IMR-90 (cell line): ENCODE results near the gene IFIH1. TPM values are rescaled to one million over a fixed set of nuclear protein-coding genes. Genes with fewer than 3 reads are reported as not detected.

Source experiments
- ATAC-seq: fragments of 200-7000 bp; cut with Tn5 transposase; 2 replicates; pipeline ENCODE4 v1.9.1; 2020; ENCODE audit warnings: low read depth, mild to moderate bottlenecking, moderate library complexity
- BruUV-seq: library from RNA; stranded (reverse); fragments of 400-500 nt; replicated peaks from 2 replicates; lab custom pipeline; 2021; lab: Mats Ljungman, UMichigan
- CTCF ChIA-PET: fragments of 300-600 bp; formaldehyde crosslinking; extraction: SDS; loops from one replicate; lab custom pipeline; 2021; ENCODE audit warnings: antibody characterized with exemption; lab: Yijun Ruan, JAX
- POLR2A ChIA-PET: fragments of 300-600 bp; sonication (Branson Sonifier 250); formaldehyde crosslinking; loops from one replicate; lab custom pipeline; 2022; ENCODE audit warnings: antibody characterized with exemption; ENCODE audit not compliant: unreplicated experiment; lab: Charles Lee
- DNase-seq: peaks from one replicate; pipeline ENCODE4 v3.0.0; 2013
- H2AFZ ChIP-seq: replicated peaks from 2 replicates; pipeline ENCODE3; 2013; ENCODE audit warnings: low read length, mild to moderate bottlenecking; ENCODE audit not compliant: poor library complexity
- H2AK5ac ChIP-seq: 2 replicates; pipeline ENCODE4 v1.6.1; 2013; ENCODE audit warnings: low read depth, low read length, inconsistent platforms
- H2AK9ac ChIP-seq: replicated peaks from 2 replicates; pipeline ENCODE3; 2013; ENCODE audit warnings: mild to moderate bottlenecking, low read depth, low read length, moderate library complexity; ENCODE audit not compliant: poor library complexity
- H2BK120ac ChIP-seq: 2 replicates; pipeline ENCODE4 v1.6.1; 2013; ENCODE audit warnings: low read depth, low read length, inconsistent platforms
- H2BK15ac ChIP-seq: 3 replicates; pipeline ENCODE4 v1.6.1; 2013; ENCODE audit warnings: low read depth, low read length, inconsistent platforms
- H2BK20ac ChIP-seq: 2 replicates; pipeline ENCODE4 v1.6.1; 2013; ENCODE audit warnings: low read depth, mild to moderate bottlenecking, inconsistent platforms, low read length, moderate library complexity
- H2BK5ac ChIP-seq: 2 replicates; pipeline ENCODE4 v1.6.1; 2013; ENCODE audit warnings: mild to moderate bottlenecking, low read depth, low read length, inconsistent platforms; ENCODE audit not compliant: poor library complexity, severe bottlenecking
- H3K14ac ChIP-seq: replicated peaks from 2 replicates; pipeline ENCODE4 v1.6.1; 2013; ENCODE audit warnings: low read depth, low read length, inconsistent platforms
- H3K18ac ChIP-seq: 2 replicates; pipeline ENCODE4 v1.6.1; 2013; ENCODE audit warnings: low read depth, low read length, control low read depth
- H3K23ac ChIP-seq: 2 replicates; pipeline ENCODE4 v1.6.1; 2013; ENCODE audit warnings: low read depth, low read length, inconsistent platforms
- H3K27ac ChIP-seq: 2 replicates; pipeline ENCODE4 v1.5.1; 2013; ENCODE audit warnings: mild to moderate bottlenecking, control low read depth, low read length; ENCODE audit not compliant: insufficient read depth
- H3K27me3 ChIP-seq: 2 replicates; pipeline ENCODE4 v1.6.1; 2013; ENCODE audit warnings: low read length; ENCODE audit not compliant: control insufficient read depth, insufficient read depth
- H3K36me3 ChIP-seq: 2 replicates; pipeline ENCODE4 v1.6.1; 2013; ENCODE audit warnings: low read length, mixed read lengths; ENCODE audit not compliant: control insufficient read depth, insufficient read depth
- H3K4ac ChIP-seq: 2 replicates; pipeline ENCODE4 v1.6.1; 2013; ENCODE audit warnings: low read depth, low read length, inconsistent platforms
- H3K4me1 ChIP-seq: 2 replicates; pipeline ENCODE4 v1.6.1; 2013; ENCODE audit warnings: low read length, mixed read lengths; ENCODE audit not compliant: control insufficient read depth, insufficient read depth
- H3K4me2 ChIP-seq: 2 replicates; pipeline ENCODE4 v1.6.1; 2013; ENCODE audit warnings: low read depth, mild to moderate bottlenecking, control low read depth, low read length, moderate library complexity
- H3K4me3 ChIP-seq: 2 replicates; pipeline ENCODE4 v1.5.1; 2013; ENCODE audit warnings: low read depth, mild to moderate bottlenecking, control low read depth, low read length, moderate library complexity; ENCODE audit not compliant: insufficient read depth
- H3K56ac ChIP-seq: 2 replicates; pipeline ENCODE4 v1.6.1; 2013; ENCODE audit warnings: low read length, inconsistent platforms; ENCODE audit not compliant: insufficient read depth; ENCODE audit errors: extremely low read depth
- H3K79me1 ChIP-seq, 2 experiments: 2 replicates each; pipeline ENCODE4 v1.6.1; 2013; ENCODE audit warnings: low read length in 2 of 2, inconsistent platforms in 1 of 2, low read depth in 1 of 2
- H3K9ac ChIP-seq: 2 replicates; pipeline ENCODE4 v1.6.1; 2013; ENCODE audit warnings: low read depth, low read length, control low read depth
- H3K9me1 ChIP-seq: 2 replicates; pipeline ENCODE4 v1.6.1; 2013; ENCODE audit warnings: low read length, inconsistent platforms; ENCODE audit not compliant: insufficient read depth
- H3K9me3 ChIP-seq: 2 replicates; pipeline ENCODE4 v1.6.1; 2013; ENCODE audit warnings: low read length; ENCODE audit not compliant: control insufficient read depth, insufficient read depth
- H4K20me1 ChIP-seq: 2 replicates; pipeline ENCODE4 v1.6.1; 2013; ENCODE audit warnings: low read length, inconsistent platforms; ENCODE audit not compliant: insufficient read depth
- H4K5ac ChIP-seq: 2 replicates; pipeline ENCODE4 v1.6.1; 2013; ENCODE audit warnings: mild to moderate bottlenecking, low read depth, low read length, control low read depth
- H4K8ac ChIP-seq, 2 experiments: 2 replicates each; pipeline ENCODE4 v1.6.1; 2013; ENCODE audit warnings: low read depth in 2 of 2, low read length in 2 of 2, control low read depth in 1 of 2, inconsistent platforms in 1 of 2
- H4K91ac ChIP-seq: 2 replicates; pipeline ENCODE4 v1.6.1; 2013; ENCODE audit warnings: low read depth, low read length, inconsistent platforms; ENCODE audit not compliant: insufficient read depth
- BHLHE40 ChIP-seq: fragments of 150-350 bp; IDR thresholded peaks from 2 replicates; pipeline ENCODE4 v1.6.1; 2016; ENCODE audit warnings: mild to moderate bottlenecking, low read depth, low read length
- CEBPB ChIP-seq: IDR thresholded peaks from 2 replicates; pipeline ENCODE4 v1.6.1; 2012; ENCODE audit warnings: low read depth, low read length, improper control_type of control experiment
- CHD1 ChIP-seq: IDR thresholded peaks from 2 replicates; pipeline ENCODE4 v1.6.1; 2012; ENCODE audit warnings: low read depth, low read length, improper control_type of control experiment
- CTCF ChIP-seq: conservative IDR thresholded peaks from 2 replicates; pipeline ENCODE4 v1.5.1; 2012; ENCODE audit warnings: mild to moderate bottlenecking, low read depth, low read length, improper control_type of control experiment
- FOS ChIP-seq: fragments of 150-350 bp; IDR thresholded peaks from 2 replicates; pipeline ENCODE4 v1.6.1; 2016; ENCODE audit warnings: low read depth, low read length
- MAFK ChIP-seq: IDR thresholded peaks from 2 replicates; pipeline ENCODE4 v1.6.1; 2012; ENCODE audit warnings: low read depth, low read length, improper control_type of control experiment
- MAZ ChIP-seq: IDR thresholded peaks from 2 replicates; pipeline ENCODE4 v1.6.1; 2012; ENCODE audit warnings: low read depth, mild to moderate bottlenecking, low read length, improper control_type of control experiment, moderate library complexity, borderline replicate concordance
- MXI1 ChIP-seq: IDR thresholded peaks from 2 replicates; pipeline ENCODE4 v1.6.1; 2012; ENCODE audit warnings: low read depth, mild to moderate bottlenecking, low read length, moderate library complexity, borderline replicate concordance
- NFE2L2 ChIP-seq: fragments of 150-350 bp; IDR thresholded peaks from 2 replicates; pipeline ENCODE4 v1.6.1; 2016; ENCODE audit warnings: low read depth, mild to moderate bottlenecking, low read length
- POLR2A ChIP-seq: IDR thresholded peaks from 2 replicates; pipeline ENCODE4 v1.6.1; 2012; ENCODE audit warnings: mild to moderate bottlenecking, low read depth, low read length
- RAD21 ChIP-seq: IDR thresholded peaks from 2 replicates; pipeline ENCODE4 v1.6.1; 2012; ENCODE audit warnings: low read length, improper control_type of control experiment
- RCOR1 ChIP-seq: IDR thresholded peaks from 2 replicates; pipeline ENCODE4 v1.6.1; 2012; ENCODE audit warnings: mild to moderate bottlenecking, low read length, improper control_type of control experiment; ENCODE audit not compliant: insufficient replicate concordance
- RFX5 ChIP-seq: IDR thresholded peaks from 2 replicates; pipeline ENCODE4 v1.8.0; 2012; ENCODE audit warnings: low read depth, mild to moderate bottlenecking, low read length, moderate library complexity
- SMC3 ChIP-seq: fragments of 150-350 bp; IDR thresholded peaks from 2 replicates; pipeline ENCODE4 v1.6.1; 2016; ENCODE audit warnings: low read depth, mild to moderate bottlenecking, antibody characterized with exemption, low read length, moderate library complexity
- WGBS, 2 experiments: methylation state at CpG; one replicate each; pipeline versions ENCODE4 v1.1.5 to v1.1.7; 2013; ENCODE audit warnings: missing lambda C conversion rate in 2 of 2; ENCODE audit not compliant: insufficient read length in 1 of 2; ENCODE audit errors: extremely low coverage in 2 of 2; 5-methylcytosine and 5-hydroxymethylcytosine counted together
- dilution Hi-C: fragments of 300-500 bp; cut with HindIII; formaldehyde crosslinking; loops from one replicate; pipeline ENCODE4 v1.14.3; 2018; ENCODE audit warnings: low sequenced_read_pairs; ENCODE audit not compliant: unreplicated experiment
- in situ Hi-C: fragments of 300-500 bp; cut with MboI; formaldehyde crosslinking; loops from 3 replicates; pipeline ENCODE4 v1.14.3; 2019; ENCODE audit warnings: low sequenced_read_pairs, inconsistent platforms, mixed read lengths
- intact Hi-C: fragments of 100-400 bp; cut with micrococcal nuclease; formaldehyde crosslinking; loops from 2 replicates; pipeline ENCODE4 v1.10.0; 2022
- polyA plus RNA-seq, 3 experiments: library from polyadenylated mRNA; depleted of rRNA; stranded (reverse); fragments of >200 nt; gene quantifications; 2 replicates each; pipeline ENCODE4 v1.2.3, GENCODE V29; 2012; ENCODE audit warnings: low replicate concordance in 1 of 3
- total RNA-seq: library from RNA; depleted of rRNA; stranded (reverse); fragments of >200 nt; gene quantifications from 2 replicates; pipeline ENCODE4 v1.2.3, GENCODE V29; 2012
- TF ChIP-seq, protein P1 (sequence below): fragments of 150-350 bp; IDR thresholded peaks from 2 replicates; pipeline ENCODE4 v1.6.1; 2017; ENCODE audit warnings: mild to moderate bottlenecking, antibody characterized with exemption, low read length, low read depth
- TF ChIP-seq, protein P2 (sequence below): fragments of 150-350 bp; IDR thresholded peaks from 2 replicates; pipeline ENCODE4 v1.6.1; 2016; ENCODE audit warnings: low read depth, mild to moderate bottlenecking, low read length, moderate library complexity, borderline replicate concordance

The IFIH1 gene
- total and polyA plus RNA-seq, 2 of the 4 experiments (the other 2 are of a cell fraction) = 1.3 to 1.4 TPM

- Histone ChIP-seq H2BK5ac (peak overlapping the region; percentile 50), H3K9me1 (peaks cover 2% of the 10 kb centered on the region; the same call in 1 of the 2 replicates), H4K91ac (peak overlapping the region; percentile 68; the same call in 1 of the 2 replicates), H3K4me2 (no peak overlapping the region), H4K5ac (no peak overlapping the region; the same call in 1 of the 2 replicates), H2BK20ac (peak overlapping the region; percentile 68), H3K79me1 (peaks cover 0 to 21% of the 10 kb centered on the region in 2 experiments; a peak in 3 of 4 replicates), H3K18ac (no peak overlapping the region), H3K23ac (no peak overlapping the region), H3K27ac (no peak overlapping the region), H2AK9ac (no peak overlapping the region), H3K14ac (0 out of 2 replicates have a peak overlapping the region, but pooled peaks have one; percentile 19), H3K27me3 (no peaks in the 10 kb centered on the region), H2BK15ac (no peak overlapping the region), H3K4ac (peak overlapping the region; percentile 34), H4K8ac (no peak overlapping the region), H3K9ac (no peak overlapping the region), H4K20me1 (no peaks in the 10 kb centered on the region), H3K4me3 (no peak overlapping the region), H2AK5ac (peak overlapping the region; percentile 27; the same call in 1 of the 2 replicates), H3K9me3 (no peaks in the 10 kb centered on the region), H2BK120ac (peak overlapping the region; percentile 60; the same call in 1 of the 2 replicates), H2AFZ (peak overlapping the region; percentile 77), H3K56ac (0 out of 2 replicates have a peak overlapping the region, but pooled peaks have one; percentile 17), H3K36me3 (peaks cover 13% of the 10 kb centered on the region), H3K4me1 (no peaks in the 10 kb centered on the region)
- ChIA-PET POLR2A (no interaction called here), CTCF (interaction anchor here (0.6 to 4.0 kb wide), 13 partner anchors 9 to 80 kb away, joined by 3 to 25 read pairs (median 5); partner anchors contain the start of gene FAP)
- dilution Hi-C loops = no loop called here
- intact Hi-C loops = loop anchor here (1.0 to 5.0 kb wide), 2 partner anchors 77 to 634 kb away; no protein-coding TSS in a partner anchor
- TF ChIP-seq CTCF (peak; percentile 82), RAD21 (peak; percentile 92), MAFK (no peak), SMC3 (peak; percentile 96), CHD1 (no peak), BHLHE40 (no peak), FOS (no peak), CEBPB (no peak), POLR2A (no peak), NFE2L2 (no peak), RFX5 (no peak), MXI1 (no peak), RCOR1 (no peak), MAZ (no peak)
- TF ChIP-seq, protein P1, sequence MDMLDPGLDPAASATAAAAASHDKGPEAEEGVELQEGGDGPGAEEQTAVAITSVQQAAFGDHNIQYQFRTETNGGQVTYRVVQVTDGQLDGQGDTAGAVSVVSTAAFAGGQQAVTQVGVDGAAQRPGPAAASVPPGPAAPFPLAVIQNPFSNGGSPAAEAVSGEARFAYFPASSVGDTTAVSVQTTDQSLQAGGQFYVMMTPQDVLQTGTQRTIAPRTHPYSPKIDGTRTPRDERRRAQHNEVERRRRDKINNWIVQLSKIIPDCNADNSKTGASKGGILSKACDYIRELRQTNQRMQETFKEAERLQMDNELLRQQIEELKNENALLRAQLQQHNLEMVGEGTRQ = no peak
- TF ChIP-seq, protein P2, sequence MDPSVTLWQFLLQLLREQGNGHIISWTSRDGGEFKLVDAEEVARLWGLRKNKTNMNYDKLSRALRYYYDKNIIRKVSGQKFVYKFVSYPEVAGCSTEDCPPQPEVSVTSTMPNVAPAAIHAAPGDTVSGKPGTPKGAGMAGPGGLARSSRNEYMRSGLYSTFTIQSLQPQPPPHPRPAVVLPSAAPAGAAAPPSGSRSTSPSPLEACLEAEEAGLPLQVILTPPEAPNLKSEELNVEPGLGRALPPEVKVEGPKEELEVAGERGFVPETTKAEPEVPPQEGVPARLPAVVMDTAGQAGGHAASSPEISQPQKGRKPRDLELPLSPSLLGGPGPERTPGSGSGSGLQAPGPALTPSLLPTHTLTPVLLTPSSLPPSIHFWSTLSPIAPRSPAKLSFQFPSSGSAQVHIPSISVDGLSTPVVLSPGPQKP = no peak
- BruUV-seq = no TSS peak
- 61% methylated on average over 3 of the region's 11 CpGs; no CpG with 5 or more reads in 1 of the 2 experiments for WGBS, 2 experiments
- peak; percentile 55 for DNase-seq
- in situ Hi-C loops = no loop called here
- ATAC-seq = peak; percentile 78
Measured at GRCh38 chr2:162221064-162221463, 97.4 kb downstream of the IFIH1 start.
